ENCODE results near the gene NDUFB7.

- TF ChIP-seq SIN3A (IDR thresholded peaks at IDR 0.05; ENCODE audit: borderline replicate concordance, insufficient read depth, low read length), result no peak
- no peak for TF ChIP-seq TAF1 (IDR thresholded peaks at IDR 0.05; ENCODE audit: borderline replicate concordance, insufficient read depth, low read length)
These were observed 30.9 kb downstream of the NDUFB7 start for GRCh38 chr19:14540741-14541525.

Data from PFSK-1 (cell line).